CD4-positive, alpha-beta T cell treated with Interleukin-17A for 4 hours (primary cell): Measurements from ENCODE around the gene ACTR1B.
A peak's percentile ranks its signal among the peaks of the same experiment; 100 is the strongest.
"Not testable (repeated sequence)": the region's sequence is repeated elsewhere in the genome, so short reads cannot be mapped to it uniquely, and the experiment has no call there.

Experiments
- DNase-seq: peaks from one replicate; pipeline ENCODE4 v3.0.0-alpha.2; 2020; ENCODE audit warnings: mixed read lengths

Gene ACTR1B

GRCh38 chr2:97663962-97664635 lies at the start of gene ACTR1B:
TSS of gene ACTR1B (minus strand) at chr2:97664044. CDS start at chr2:97663890, 154 bp downstream.
- peak; percentile 98 for DNase-seq

DNA sequence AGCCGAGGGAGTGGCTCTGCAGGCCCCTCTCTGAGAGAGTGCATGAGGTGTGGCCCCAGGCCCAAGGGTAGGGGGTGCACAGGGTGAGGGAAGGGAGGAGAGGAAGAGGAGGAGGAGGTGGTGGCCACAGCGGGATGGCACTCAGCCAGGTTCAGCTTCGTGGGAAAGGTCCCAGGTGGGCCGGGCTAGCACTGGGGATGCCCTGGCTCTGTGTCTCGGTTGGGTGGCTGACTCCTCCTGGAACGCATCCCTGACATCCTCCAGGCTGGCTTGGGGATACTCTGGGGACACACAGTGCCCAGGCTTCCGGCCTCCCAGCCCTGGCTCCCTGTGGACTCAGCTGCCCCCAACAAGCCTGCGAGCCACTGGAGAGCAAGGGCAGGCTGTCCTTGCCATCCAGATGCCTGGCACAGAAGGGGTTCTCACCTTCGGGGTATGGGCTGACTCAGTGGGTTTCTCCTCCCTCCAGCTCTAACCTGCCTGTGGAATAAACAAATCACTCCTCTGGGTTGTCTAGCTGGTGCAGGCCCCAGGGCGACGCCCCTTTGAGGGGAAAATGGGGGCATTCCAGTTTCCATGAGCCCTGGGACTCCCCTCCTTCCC lies 49.0 kb upstream of the ACTR1B start:
- DNase-seq, result peak; percentile 45

DNA sequence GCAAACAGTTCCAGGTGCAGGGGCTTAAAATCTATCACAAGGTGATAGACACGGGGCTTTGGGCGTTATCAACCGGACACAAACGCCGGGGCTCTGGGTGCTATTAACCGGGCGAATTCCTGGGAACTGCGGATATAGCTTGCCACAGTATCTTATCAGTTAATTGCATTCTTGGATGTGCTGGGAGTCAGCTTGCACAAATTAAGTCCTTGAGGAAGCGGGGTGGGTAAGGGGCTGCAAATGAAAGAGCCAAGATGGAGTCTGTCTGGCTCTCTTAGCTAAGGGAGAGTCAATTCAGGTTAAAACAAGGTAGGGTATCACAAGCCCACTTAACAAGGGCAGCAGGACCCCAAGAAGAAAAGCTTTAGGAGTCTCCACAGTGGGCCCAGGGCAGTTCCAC lies 48.3 kb upstream of the ACTR1B start:
- DNase-seq, result not testable (repeated sequence)

GRCh38 chr2:97711394-97711711 lies 47.5 kb upstream of the ACTR1B start:
- no peak for DNase-seq

DNA sequence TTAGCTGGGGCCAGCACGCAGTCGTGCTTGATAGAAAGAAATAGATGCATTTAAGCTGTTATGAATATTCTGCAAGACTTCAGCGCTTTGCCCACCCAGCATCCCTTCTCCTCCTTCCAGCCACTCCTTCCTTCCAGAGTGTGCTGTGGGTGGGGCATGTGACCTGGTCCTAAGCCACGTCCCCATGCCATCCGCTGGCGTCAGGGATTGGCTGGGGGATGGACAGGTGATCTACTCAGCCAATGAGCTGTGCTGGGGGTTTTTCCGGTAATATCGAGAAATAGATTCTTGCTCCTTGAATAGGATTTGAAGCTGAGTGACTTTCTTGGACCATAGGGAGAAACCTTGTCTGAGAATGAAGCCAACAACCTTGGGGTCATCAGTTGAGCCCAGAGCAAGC lies 44.8 kb upstream of the ACTR1B start:
- no peak for DNase-seq

DNA sequence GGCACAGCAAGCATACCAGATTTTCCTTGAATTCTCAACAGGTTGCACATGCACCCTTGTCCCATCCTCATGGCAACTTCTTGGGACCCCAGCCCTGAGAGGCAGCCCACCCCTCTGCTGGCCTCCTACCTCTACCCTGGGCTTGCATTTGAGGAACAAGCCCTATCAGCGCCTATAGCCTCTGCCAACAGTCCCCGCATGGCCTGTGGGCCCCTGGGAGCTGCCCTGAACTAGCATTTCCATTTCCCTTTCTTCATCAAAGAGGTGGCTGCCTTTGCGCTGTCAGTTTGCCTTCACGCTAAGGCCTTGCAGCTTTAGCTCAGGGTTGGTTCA lies 44.2 kb upstream of the ACTR1B start:
- DNase-seq, result no peak

GRCh38 chr2:97707362-97708047 lies 43.7 kb upstream of the ACTR1B start:
- no peak for DNase-seq

- DNase-seq, result no peak
Measured at GRCh38 chr2:97706708-97707345, 43.0 kb upstream of the ACTR1B start.

DNA sequence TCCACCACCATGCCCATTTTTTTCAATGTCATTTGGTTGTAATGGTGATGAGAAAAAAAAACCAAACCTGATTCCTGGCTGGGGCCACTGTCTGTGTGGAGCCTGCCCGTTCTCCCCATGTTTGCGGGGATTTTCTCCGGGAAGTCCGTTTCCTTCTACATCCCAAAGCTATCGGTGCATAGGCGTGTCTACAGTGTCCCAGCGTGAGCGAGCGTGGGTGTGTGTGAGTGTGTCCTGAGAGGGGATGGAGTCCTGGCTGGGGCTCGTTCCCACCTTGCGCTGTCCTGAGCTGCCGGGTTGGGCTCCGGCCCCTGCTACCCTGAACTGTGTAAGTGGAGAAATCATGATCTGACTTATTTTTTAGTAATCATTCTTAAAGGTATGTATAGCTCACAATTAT lies 42.3 kb upstream of the ACTR1B start:
- DNase-seq, result no peak

GRCh38 chr2:97704989-97705388 lies 41.1 kb upstream of the ACTR1B start:
- no peak for DNase-seq

DNA sequence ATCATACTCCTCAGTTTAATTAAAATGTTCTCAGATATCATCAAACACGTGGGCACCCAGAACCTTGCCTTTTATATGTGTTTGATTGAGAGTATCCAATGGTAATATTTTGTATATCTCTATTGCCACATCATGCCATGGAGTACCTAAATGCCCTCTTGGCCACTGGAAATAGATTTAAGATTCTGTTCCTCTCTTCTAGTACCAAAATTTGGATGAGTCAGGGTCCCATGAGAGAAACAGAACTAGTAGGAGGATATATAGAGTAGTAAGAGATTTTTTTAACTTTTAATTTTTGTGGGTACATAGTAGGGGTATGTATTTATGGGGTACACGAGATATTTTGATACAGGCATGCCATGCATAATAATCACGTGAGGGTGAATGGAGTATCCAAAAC lies 39.9 kb upstream of the ACTR1B start:
- no peak for DNase-seq

- no peak for DNase-seq
Measured at GRCh38 chr2:97702731-97703470, 39.1 kb upstream of the ACTR1B start.

- DNase-seq, result no peak
Measured at GRCh38 chr2:97701851-97702465, 38.1 kb upstream of the ACTR1B start.

GRCh38 chr2:97701186-97701585 lies 37.3 kb upstream of the ACTR1B start:
- no peak for DNase-seq

DNA sequence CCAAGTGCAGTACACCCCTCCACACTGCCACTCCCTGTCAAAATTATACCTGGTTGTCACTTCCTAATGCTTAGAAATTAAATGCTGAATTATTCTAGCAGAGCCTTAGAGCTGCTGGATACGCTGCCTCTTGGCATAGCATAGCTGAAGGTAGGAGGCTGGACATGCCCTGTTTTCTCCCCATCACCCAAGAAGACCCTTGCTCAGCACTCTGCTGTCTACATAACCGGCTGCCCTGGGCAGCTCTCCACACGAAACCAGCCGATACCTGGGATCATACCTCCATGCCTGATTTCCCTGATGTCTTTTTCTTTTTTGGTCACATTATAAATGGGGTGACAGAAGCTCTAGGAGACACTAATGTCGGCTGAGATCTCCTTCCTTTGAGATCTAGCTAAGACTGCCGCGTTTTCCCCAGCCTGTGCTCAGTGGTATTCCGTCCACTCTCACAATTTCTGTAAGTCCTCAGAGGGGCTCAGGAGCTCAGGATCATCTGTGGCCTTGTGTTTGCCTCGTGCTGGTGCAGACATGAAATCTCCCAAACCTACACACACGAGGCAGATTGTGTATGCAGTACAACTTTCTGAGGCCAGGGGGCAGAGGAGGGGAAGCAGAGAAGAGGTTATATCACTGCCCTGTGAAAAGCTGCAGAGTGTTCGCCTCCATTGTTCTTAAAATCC lies 36.1 kb upstream of the ACTR1B start:
- DNase-seq, result peak; percentile 73

- DNase-seq, result no peak
Measured at GRCh38 chr2:97698530-97698929, 34.7 kb upstream of the ACTR1B start.

DNA sequence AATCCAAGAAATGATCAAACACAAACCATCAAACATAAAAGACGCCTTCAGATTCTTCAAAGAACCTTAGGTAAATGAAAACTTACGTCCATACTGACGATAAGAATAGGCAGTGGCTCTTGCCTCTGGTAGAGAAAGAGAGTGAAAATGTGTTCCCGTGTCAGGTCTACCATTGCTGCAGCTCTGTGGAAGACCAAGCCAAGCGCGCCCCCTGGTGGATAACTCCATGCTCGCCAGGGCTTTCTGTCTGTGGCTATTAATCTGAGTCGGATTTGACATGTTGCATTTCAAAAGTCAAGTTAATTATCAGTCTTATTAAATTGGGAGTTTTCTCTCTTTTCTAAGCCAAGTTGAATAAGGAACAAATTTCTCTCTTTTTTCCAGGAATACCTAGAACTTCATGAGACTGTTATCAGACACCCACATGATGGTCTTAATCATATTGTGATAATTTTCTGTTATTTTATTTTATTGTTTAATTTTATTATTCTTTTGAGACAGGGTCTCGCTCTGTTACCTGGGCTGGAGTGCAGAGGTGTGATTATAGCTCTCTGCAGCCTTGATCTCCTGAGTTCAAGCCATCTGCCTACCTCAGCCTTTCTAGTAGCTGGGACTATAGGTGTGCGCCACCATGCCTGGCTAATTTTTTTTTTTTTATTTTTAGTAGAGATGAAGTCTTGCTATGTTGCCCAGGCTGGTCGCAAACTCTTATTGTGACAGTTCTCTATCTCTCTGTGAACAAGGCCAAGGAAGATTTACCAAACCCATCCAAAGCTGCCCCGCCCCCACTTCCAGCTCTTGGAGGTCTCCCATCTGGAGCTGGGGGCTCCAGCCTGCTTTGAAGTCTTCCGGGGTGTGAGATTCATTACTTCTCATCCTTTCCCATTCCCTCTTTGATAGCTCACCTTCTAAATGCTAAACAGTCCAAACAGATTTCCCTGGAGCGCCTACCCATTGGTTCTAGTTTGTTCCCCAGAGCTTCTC lies 33.7 kb upstream of the ACTR1B start:
- DNase-seq, result peak; percentile 98

- no peak for DNase-seq
Measured at GRCh38 chr2:97695744-97696143, 31.9 kb upstream of the ACTR1B start.

GRCh38 chr2:97693476-97693875 lies 29.6 kb upstream of the ACTR1B start:
- DNase-seq, result no peak

GRCh38 chr2:97691166-97691565 lies 27.3 kb upstream of the ACTR1B start:
- no peak for DNase-seq
